Subcutaneous abdominal adipose tissue (tissue), 5 donors: ENCODE data around the gene FNIP2.
"Not testable (repeated sequence)": the region's sequence is repeated elsewhere in the genome, so short reads cannot be mapped to it uniquely, and the experiment has no call there.

Experiments
- H3K27ac ChIP-seq: one replicate; pipeline ENCODE4 v1.7.0; 2013; ENCODE audit warnings: low read depth, mild to moderate bottlenecking, inconsistent platforms, low read length, moderate library complexity
- H3K27me3 ChIP-seq, 5 donors: one replicate each; pipeline ENCODE4 v1.7.0; 2013; ENCODE audit warnings: low read length in 5 of 5, inconsistent platforms in 1 of 5; ENCODE audit not compliant: control insufficient read depth in 5 of 5, insufficient read depth in 4 of 5
- H3K36me3 ChIP-seq, 5 donors: one replicate each; pipeline ENCODE4 v1.7.0; 2013; ENCODE audit warnings: low read length in 5 of 5; ENCODE audit not compliant: control insufficient read depth in 5 of 5, insufficient read depth in 5 of 5
- H3K4me1 ChIP-seq, 5 donors: one replicate each; pipeline ENCODE4 v1.7.0; 2013; ENCODE audit warnings: low read length in 5 of 5, mild to moderate bottlenecking in 3 of 5, moderate library complexity in 1 of 5; ENCODE audit not compliant: control insufficient read depth in 5 of 5, insufficient read depth in 5 of 5
- H3K4me3 ChIP-seq, 5 donors: one replicate each; pipeline ENCODE4 v1.7.0; 2013; ENCODE audit warnings: low read length in 5 of 5, low read depth in 1 of 5
- H3K9ac ChIP-seq, 5 donors: one replicate each; pipeline ENCODE4 v1.7.0; 2013; ENCODE audit warnings: low read length in 5 of 5, mild to moderate bottlenecking in 4 of 5, moderate library complexity in 3 of 5
- H3K9me3 ChIP-seq, 5 donors: one replicate each; pipeline ENCODE4 v1.7.0; 2013; ENCODE audit warnings: low read length in 5 of 5; ENCODE audit not compliant: control insufficient read depth in 5 of 5
- donor health status: healthy.
- donor health status: healthy.
- donor health status: healthy.
- donor health status: healthy.
- donor health status: healthy.

FNIP2 gene

DNA sequence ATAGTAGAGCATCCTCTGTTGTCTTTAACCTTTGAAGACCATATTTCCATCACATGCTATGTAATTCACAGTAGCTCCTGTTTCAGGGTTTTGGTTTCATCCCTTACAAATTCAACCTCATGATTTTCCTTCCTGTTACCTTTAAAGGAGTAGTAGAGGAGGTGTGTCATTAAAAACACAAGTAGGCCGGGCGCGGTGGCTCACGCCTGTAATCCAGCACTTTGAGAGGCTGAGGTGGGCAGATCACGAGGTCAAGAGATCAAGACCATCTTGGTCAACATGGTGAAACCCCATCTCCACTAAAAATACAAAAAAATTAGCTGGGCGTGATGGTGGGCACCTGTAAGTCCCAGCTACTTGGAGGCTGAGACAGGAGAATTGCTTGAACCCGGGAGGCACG lies 59.3 kb downstream of the FNIP2 start:
- peaks cover 13 to 43% (median 43%) of the 10 kb centered on the region in 5 donors for H3K4me1 ChIP-seq
- not testable (repeated sequence) for H3K9me3 ChIP-seq, H3K9ac ChIP-seq, H3K27me3 ChIP-seq, H3K27ac ChIP-seq, H3K4me3 ChIP-seq
- H3K36me3 ChIP-seq = peaks cover 5 to 25% (median 17%) of the 10 kb centered on the region in 5 donors

DNA sequence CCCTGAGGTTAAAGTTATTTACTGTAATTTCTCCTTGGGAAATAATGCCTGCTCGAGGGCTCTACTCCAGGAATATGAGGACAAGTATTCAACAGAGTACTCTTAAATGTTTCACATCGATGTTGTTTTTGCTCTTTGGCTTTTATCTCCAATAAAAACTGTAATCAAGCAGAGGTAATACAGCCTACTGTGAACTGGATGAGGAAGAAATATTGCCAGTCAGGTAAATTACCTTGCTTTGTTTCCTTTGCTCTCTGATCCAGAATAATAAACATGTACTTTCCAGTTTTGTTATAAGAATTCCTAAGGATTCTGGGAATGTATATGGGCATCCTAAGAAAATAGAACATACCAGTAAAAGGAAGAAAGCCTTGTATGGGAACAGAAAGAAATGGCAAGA lies 60.4 kb downstream of the FNIP2 start:
- Histone ChIP-seq H3K9ac (no peak overlapping the region), H3K4me1 (peaks cover 13 to 35% (median 33%) of the 10 kb centered on the region in 5 donors), H3K27me3 (no peaks in the 10 kb centered on the region), H3K36me3 (peaks cover 16 to 36% (median 21%) of the 10 kb centered on the region in 5 donors), H3K4me3 (no peak overlapping the region), H3K9me3 (no peaks in the 10 kb centered on the region), H3K27ac (no peak overlapping the region)

DNA sequence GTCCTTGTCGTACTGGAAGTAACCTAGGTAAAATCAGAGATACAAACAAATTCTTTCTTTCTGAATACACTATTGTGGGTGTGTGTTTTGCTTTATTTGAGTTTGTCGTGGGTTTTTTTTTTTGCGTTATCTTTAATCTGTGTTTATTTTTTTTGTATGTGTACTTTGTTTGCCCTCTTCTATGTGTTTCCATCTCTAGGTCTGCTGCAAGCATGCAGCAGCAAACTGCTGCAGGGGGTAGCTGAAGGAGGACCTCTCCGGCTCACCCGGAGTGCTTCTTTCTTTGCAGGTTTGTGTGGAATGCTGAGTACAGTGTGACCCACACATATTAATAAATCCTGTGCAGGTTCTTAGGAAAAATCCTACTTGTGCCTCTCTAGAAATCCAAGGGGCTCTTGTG lies 64.8 kb downstream of the FNIP2 start:
- no peaks in the 10 kb centered on the region for H3K4me1 ChIP-seq
- no peak overlapping the region for H3K9ac ChIP-seq
- no peak overlapping the region for H3K4me3 ChIP-seq
- H3K27me3 ChIP-seq = no peaks in the 10 kb centered on the region
- H3K9me3 ChIP-seq = no peaks in the 10 kb centered on the region
- peaks cover 23 to 52% (median 37%) of the 10 kb centered on the region in 5 donors for H3K36me3 ChIP-seq
- no peak overlapping the region for H3K27ac ChIP-seq

DNA sequence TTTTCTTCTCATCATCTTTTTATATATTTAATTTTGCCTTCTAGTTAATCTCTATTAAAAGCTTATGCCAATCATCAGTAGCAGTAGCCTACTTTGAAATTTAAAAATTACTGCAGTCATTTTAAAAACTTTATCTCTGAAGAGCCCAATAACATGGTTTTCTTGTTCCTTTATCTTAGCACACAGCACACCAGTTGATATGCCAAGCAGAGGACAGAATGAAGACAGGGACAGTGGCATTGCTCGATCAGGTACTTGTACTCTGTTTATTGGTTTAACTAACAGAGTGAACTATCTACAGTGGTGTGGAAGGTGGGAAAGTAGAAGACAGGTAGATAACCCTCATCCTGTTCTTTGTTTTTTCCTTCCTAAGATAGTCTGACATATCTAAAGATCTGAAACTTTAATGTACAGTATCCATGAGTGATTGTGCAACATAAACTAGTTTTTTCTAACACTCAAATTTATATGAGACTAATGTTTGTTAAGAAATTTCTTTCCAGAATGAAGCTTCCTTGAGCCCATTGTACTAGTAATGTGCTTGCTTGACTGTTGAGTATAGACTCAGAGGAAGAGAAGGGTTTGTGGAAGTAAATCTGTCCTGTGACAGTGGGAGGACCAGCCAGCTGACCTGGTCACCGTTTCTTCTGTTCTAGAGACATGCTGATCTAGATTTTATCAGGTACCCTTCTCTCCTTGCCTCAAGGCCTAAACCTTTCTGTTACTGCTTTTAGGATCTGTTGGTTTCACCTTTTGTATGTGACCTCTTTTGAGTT lies 66.6 kb downstream of the FNIP2 start:
- Histone ChIP-seq H3K27ac (no peak overlapping the region), H3K36me3 (peaks cover 24 to 57% (median 39%) of the 10 kb centered on the region in 5 donors)

DNA sequence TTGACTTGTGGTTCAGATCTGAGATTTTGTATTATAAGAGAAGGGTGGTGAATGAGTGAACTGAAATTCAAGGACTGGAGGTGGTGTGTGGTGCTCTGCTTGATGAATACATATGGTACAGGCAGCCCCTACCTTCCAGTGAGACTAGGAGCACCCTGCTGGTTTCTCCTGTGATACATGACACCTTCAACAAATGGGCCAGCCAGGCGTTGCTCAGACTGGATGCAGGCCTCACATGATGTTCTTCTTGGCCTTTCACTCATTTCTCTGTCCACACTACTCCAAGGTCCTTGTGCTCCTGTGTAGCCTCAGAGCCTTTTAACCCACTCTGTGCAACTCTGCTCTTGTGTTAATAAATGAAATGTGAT lies 67.2 kb downstream of the FNIP2 start:
- Histone ChIP-seq H3K9me3 (no peaks in the 10 kb centered on the region), H3K9ac (no peak overlapping the region), H3K36me3 (peaks cover 21 to 55% (median 42%) of the 10 kb centered on the region in 5 donors), H3K27me3 (no peaks in the 10 kb centered on the region), H3K27ac (no peak overlapping the region), H3K4me1 (no peaks in the 10 kb centered on the region), H3K4me3 (no peak overlapping the region)

More for the DNA sequence above, 66.6 kb downstream of the FNIP2 start:
- no peaks in the 10 kb centered on the region for H3K4me1 ChIP-seq
- no peak overlapping the region for H3K4me3 ChIP-seq
- no peaks in the 10 kb centered on the region for H3K27me3 ChIP-seq
- no peak overlapping the region for H3K9ac ChIP-seq
- no peaks in the 10 kb centered on the region for H3K9me3 ChIP-seq

DNA sequence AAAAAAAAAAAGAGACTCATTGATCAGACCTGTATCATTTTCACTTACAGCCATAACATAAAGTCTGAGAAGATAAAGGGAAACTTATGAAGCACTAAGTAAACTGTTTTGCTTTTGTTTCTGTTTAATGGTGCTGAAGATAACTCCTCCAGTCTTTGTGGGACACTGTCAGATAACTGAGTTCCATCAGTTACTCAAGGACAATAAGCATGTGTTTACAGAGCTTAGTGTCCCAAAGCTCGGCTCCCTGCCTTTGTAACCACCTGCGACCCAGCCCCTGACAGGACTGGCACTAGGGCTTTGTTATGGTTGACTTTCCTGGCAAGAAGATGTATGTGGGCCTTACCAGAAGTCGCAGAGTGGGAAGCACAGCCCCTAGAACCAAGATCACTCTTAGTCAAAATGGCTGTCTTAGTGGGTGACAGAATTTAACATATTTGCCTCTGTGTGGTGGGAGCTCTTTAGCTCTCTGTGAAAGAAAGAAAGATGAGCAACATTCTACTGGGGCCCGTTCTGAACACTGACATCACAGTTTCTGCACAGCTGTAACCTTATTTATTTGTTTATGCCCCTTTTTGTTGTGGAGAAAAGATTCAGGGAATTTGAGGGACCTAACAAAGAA lies 68.1 kb downstream of the FNIP2 start:
- peaks cover 14 to 57% (median 47%) of the 10 kb centered on the region in 5 donors for H3K36me3 ChIP-seq
- H3K27ac ChIP-seq = no peak overlapping the region
- H3K27me3 ChIP-seq = no peaks in the 10 kb centered on the region
- H3K9ac ChIP-seq = no peak overlapping the region
- no peaks in the 10 kb centered on the region for H3K9me3 ChIP-seq
- peaks cover 0 to 7% (median 0%) of the 10 kb centered on the region in 5 donors for H3K4me1 ChIP-seq
- no peak overlapping the region for H3K4me3 ChIP-seq

DNA sequence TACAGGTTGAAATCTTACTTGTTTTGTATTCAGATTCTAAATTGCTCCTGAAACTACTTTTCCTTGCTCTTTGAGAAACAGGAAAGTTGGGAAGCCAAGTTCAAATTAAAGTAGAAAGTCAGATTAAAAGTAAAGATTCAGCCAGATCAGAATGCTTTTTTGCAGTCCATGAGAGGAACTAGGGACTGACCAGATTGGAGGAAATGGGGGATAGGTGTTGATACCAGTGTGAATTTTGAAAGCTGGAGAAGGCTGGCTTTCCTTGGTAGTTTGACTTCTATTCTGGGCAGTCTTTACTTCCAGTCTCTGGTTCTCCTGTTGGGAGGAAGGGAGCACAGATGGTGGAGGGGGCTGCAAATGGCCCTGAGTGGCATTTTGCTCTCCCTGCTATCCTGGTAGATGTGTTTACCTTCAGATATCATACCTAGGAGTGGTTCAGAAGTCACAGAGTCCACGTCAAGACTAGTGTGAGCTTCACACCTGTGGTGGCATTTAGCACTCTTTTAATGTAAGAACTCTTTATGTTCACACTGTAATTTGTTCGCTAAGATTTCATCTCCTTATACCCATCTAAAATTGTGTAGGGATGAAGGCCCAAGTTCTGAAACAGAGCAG lies 68.8 kb downstream of the FNIP2 start:
- no peaks in the 10 kb centered on the region for H3K27me3 ChIP-seq
- no peak overlapping the region for H3K9ac ChIP-seq

DNA sequence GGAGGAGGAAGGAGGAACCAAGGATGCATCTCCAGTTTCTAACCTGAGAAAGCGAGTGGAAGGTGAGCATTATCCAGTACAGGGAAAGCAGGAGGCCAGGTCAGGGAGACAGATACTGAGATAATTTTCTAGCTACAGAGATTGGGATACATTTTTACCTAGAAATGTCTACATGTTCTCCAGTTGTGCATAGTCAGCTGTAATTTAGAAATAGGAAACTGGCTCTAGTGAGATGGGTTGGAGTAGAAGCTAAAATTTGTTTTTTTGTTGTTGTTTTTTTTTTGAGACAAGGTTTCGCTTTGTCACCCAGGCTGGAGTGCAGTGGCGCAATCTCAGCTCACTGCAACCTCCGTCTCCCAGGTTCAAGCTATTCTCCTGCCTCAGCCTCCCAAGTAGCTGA lies 71.3 kb downstream of the FNIP2 start:
- no peaks in the 10 kb centered on the region for H3K9me3 ChIP-seq
- no peak overlapping the region for H3K4me3 ChIP-seq
- H3K4me1 ChIP-seq = peaks cover 0 to 7% (median 0%) of the 10 kb centered on the region in 5 donors
- H3K27me3 ChIP-seq = no peaks in the 10 kb centered on the region
- H3K36me3 ChIP-seq = peaks cover 11 to 48% (median 36%) of the 10 kb centered on the region in 5 donors
- H3K9ac ChIP-seq = no peak overlapping the region
- no peak overlapping the region for H3K27ac ChIP-seq

More for the DNA sequence above, 68.8 kb downstream of the FNIP2 start:
- Histone ChIP-seq H3K27ac (no peak overlapping the region), H3K4me1 (peaks cover 0 to 7% (median 0%) of the 10 kb centered on the region in 5 donors), H3K36me3 (peaks cover 11 to 51% (median 47%) of the 10 kb centered on the region in 5 donors), H3K4me3 (no peak overlapping the region), H3K9me3 (no peaks in the 10 kb centered on the region)

DNA sequence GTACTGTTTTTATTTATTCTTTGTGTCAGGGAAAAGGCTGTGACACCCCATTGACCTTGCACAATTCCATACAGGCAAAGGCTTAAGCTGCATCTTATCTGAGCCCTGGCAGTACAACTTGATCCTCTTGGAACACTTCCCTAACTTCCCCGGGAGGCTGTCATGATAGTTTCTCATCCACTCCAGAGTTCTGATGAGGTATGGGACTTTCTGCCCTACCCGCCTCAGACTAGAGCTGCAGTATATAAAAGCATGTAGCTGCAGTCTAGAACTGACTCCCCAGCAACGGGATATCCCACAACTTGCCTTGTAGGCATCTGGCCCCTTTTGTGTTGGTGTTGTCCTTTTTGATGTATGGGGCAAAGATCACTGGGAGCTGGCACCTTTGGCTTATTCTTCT lies 72.7 kb downstream of the FNIP2 start:
- no peaks in the 10 kb centered on the region for H3K9me3 ChIP-seq
- H3K27ac ChIP-seq = no peak overlapping the region
- H3K4me1 ChIP-seq = peaks cover 0 to 7% (median 0%) of the 10 kb centered on the region in 5 donors
- no peak overlapping the region for H3K9ac ChIP-seq
- no peak overlapping the region for H3K4me3 ChIP-seq
- H3K27me3 ChIP-seq = no peaks in the 10 kb centered on the region
- H3K36me3 ChIP-seq = peaks cover 11 to 44% (median 26%) of the 10 kb centered on the region in 5 donors
